ENCODE results near the gene CRADD. TPM values are rescaled to one million over a fixed set of nuclear protein-coding genes. Genes with fewer than 3 reads are reported as not detected.

Gene CRADD
- total RNA-seq, 4 donors from 2014 or later, result 51.0 to 86.3 (median 56.6) TPM

DNA sequence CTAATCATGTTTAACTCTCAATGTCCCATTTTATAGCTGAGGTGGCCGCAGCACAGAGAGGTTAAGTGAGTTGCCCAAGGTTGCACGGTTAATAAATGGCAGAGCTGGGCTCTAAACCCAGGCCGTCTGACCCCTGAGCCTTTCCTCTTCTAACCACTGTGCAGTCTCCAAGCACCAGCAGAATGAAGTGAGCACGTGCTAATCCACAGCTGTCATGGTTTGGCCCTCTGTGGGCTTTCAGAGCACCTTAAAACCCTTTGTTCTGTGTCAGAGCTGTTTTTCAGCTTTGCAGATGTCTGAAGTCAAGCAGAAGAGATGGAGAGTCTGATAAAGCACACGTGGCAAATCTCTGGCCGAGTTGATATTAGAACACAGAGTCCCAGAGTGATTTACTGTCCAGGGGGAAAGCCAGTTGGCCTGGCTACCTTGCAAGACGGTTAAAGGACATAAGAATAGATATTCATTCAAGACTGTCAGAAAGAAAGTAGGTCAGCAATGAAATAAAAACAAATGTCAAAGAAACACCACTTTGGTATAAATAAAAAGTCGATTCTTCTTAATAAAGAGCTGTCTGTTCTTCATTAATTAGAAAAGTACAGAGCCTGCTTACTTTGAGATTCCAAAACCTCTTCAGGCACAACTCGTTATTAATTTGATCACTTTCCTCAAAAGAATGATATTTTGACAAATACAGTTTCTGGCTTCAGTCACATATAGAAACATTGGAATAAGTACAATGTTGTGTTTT, 107.3 kb downstream of the CRADD start:
- H3K27me3 ChIP-seq, result no peaks in the 10 kb centered on the region
- H3K27ac ChIP-seq, result peak overlapping the region; percentile 70 to 85 (median 77)
- no peak for TF ChIP-seq POLR2A (IDR thresholded peaks at IDR 0.05)
- peak; percentile 43 to 90 for TF ChIP-seq EP300 (IDR thresholded peaks at IDR 0.05)
- no peak overlapping the region for H3K4me3 ChIP-seq
- H3K4me1 ChIP-seq, result peaks cover 0 to 67% (median 29%) of the 10 kb centered on the region in 4 donors
- H3K36me3 ChIP-seq, result no peaks in the 10 kb centered on the region
- DNase-seq (ENCODE audit: low spot score in 2 of 2), result peak; percentile 30 to 81
- 20 to 24% methylated on average over 9 of the region's 9 CpGs for WGBS, 2 donors
- no peaks in the 10 kb centered on the region for H3K9me3 ChIP-seq

DNA sequence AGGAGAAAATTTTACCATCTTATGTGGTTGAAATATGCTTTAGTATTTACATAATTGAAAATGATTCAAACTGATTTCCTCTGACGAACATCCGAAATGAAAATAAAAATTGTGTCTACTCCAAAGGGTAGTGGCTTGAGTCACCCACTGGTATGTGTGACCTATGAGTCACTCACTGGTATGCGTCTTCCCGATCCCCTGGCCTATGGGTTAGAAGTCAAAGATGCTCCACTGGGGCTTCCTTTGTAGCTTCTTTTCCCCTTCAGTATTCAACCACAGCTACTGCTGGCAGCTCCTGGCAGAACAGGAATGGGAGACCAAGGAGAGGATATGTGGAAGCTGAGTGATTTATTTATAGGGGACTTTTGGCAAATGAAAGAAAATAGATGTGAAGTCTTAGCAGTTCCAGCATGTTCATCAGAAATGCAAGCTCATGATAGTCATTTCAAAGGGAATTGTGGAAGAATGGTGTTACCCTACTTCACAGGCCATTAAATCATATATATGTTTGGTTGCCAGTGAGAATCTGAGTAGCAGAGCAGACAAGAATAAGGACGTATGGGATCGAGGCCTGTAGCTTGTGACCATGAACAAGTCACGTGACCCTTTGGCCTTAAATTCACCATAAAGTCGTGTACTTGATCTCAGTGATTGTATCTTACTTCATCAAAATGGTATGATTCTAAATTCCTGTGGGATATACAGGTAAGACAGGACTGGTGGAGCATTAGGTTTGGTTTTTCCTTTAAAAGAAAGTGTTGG, 108.3 kb downstream of the CRADD start:
- 28 to 31% methylated on average over 8 of the region's 8 CpGs for WGBS, 2 donors
- TF ChIP-seq, protein P1, sequence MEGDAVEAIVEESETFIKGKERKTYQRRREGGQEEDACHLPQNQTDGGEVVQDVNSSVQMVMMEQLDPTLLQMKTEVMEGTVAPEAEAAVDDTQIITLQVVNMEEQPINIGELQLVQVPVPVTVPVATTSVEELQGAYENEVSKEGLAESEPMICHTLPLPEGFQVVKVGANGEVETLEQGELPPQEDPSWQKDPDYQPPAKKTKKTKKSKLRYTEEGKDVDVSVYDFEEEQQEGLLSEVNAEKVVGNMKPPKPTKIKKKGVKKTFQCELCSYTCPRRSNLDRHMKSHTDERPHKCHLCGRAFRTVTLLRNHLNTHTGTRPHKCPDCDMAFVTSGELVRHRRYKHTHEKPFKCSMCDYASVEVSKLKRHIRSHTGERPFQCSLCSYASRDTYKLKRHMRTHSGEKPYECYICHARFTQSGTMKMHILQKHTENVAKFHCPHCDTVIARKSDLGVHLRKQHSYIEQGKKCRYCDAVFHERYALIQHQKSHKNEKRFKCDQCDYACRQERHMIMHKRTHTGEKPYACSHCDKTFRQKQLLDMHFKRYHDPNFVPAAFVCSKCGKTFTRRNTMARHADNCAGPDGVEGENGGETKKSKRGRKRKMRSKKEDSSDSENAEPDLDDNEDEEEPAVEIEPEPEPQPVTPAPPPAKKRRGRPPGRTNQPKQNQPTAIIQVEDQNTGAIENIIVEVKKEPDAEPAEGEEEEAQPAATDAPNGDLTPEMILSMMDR (IDR thresholded peaks at IDR 0.05), result no peak
- TF ChIP-seq EP300 (IDR thresholded peaks at IDR 0.05) (peak; percentile 54 to 96), POLR2A (IDR thresholded peaks at IDR 0.05) (no peak)
- Histone ChIP-seq H3K4me3 (no peak overlapping the region), H3K27ac (peak overlapping the region; percentile 70 to 85 (median 77)), H3K27me3 (no peaks in the 10 kb centered on the region), H3K9me3 (no peaks in the 10 kb centered on the region), H3K36me3 (no peaks in the 10 kb centered on the region), H3K4me1 (peaks cover 0 to 62% (median 30%) of the 10 kb centered on the region in 4 donors)
- peak in 1 of 2 donors; percentile 63 for DNase-seq (ENCODE audit: low spot score in 2 of 2)

DNA sequence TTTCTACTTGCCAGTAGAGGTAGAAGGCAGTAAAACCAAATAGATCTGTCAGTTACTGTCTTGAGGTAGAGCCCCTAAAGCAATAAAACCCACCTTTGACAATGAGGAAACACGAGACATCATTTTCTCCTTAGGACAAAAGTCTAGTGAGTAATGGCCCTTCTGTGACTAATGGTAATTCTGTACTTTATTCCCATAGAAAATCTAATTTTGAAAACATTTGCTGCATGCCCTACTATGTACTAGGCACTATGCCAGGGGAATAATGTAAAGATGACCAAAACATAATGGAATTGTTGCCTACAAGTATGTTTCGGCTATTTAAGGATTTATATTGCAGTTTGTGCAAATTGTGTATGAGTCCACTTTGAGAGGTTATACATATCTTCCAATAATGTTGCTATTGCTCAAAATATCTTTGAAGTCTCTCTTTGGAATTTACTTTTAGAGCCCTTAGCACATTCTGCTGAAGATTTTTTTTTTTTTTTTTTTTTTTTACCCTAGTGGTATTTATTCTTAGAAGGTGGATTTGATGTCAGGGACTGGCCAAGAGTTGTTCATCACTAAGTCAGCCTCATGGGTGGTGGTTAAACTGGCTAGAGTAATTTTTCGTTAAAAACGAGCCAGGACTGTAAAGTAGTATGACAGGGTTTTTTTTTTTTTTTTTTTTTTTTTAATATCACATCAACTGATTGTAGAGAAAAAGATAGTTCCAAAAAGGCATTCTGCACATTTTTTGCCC, 109.7 kb downstream of the CRADD start:
- 72 to 84% methylated on average over 4 of the region's 4 CpGs for WGBS, 2 donors

DNA sequence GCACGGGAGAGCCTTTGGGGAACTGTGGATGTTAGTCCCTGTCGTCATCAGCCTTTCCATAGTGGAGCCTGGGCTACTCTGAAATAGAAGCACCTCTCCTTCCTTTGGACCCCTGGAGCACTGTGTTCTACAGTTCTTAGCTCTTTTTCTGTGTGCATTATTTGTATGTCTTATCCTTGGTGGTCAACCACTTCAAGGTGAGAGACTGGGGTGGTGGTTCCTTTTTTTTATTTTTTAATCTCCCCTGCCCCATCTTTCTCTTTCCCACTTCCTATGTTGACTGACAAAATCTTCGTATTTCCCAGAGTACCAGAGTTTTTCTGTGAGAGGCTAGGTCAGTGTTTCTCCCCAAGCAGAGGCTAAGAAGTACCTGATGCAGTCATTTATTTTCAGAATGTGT, 111.7 kb downstream of the CRADD start:
- no peak for TF ChIP-seq POLR2A (IDR thresholded peaks at IDR 0.05)
- TF ChIP-seq, protein P1 (IDR thresholded peaks at IDR 0.05), result no peak
- TF ChIP-seq EP300 (IDR thresholded peaks at IDR 0.05), result no peak
- Histone ChIP-seq H3K9me3 (no peaks in the 10 kb centered on the region), H3K4me3 (no peak overlapping the region), H3K4me1 (peaks cover 0 to 53% (median 30%) of the 10 kb centered on the region in 4 donors), H3K27me3 (no peaks in the 10 kb centered on the region), H3K27ac (no peak overlapping the region), H3K36me3 (no peaks in the 10 kb centered on the region)
- DNase-seq (ENCODE audit: low spot score in 2 of 2), result no peak
- WGBS, 2 donors, result 94 to 95% methylated on average over 3 of the region's 3 CpGs

More for the DNA sequence above, 109.7 kb downstream of the CRADD start:
- Histone ChIP-seq H3K9me3 (no peaks in the 10 kb centered on the region), H3K4me3 (no peak overlapping the region), H3K36me3 (no peaks in the 10 kb centered on the region), H3K4me1 (peaks cover 0 to 62% (median 30%) of the 10 kb centered on the region in 4 donors), H3K27ac (peak overlapping the region in 3 of 4 donors; percentile 73 to 85 (median 81)), H3K27me3 (no peaks in the 10 kb centered on the region)
- no peak for TF ChIP-seq POLR2A (IDR thresholded peaks at IDR 0.05)
- TF ChIP-seq EP300 (IDR thresholded peaks at IDR 0.05), result no peak
- TF ChIP-seq, protein P1 (IDR thresholded peaks at IDR 0.05), result no peak
- DNase-seq (ENCODE audit: low spot score in 2 of 2), result no peak

DNA sequence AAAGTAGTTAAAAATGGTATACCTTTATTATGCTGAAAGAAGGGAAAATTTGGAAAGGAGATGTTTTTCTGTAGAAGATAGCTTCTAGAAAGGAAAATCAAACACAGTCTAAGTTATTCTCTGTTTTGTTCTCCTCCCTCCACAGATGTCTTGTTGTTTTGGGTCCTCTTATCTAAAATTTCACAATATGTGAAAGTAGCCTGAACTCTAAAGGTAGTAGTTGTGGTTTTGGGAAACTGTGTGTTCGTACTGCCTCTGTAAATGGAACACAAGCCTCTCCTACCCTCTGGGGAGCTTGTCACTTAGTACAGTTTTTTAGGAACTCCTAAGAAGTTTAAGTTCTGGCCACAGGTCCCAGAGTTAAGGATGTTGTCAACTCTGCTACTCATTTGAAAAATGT, 112.6 kb downstream of the CRADD start:
- 81 to 89% methylated on average over 1 of the region's 1 CpG for WGBS, 2 donors
- H3K4me1 ChIP-seq, result peaks cover 0 to 52% (median 23%) of the 10 kb centered on the region in 4 donors
- H3K4me3 ChIP-seq, result no peak overlapping the region
- no peaks in the 10 kb centered on the region for H3K9me3 ChIP-seq
- peak overlapping the region in 1 of 4 donors; percentile 32 for H3K27ac ChIP-seq
- H3K36me3 ChIP-seq, result no peaks in the 10 kb centered on the region
- no peaks in the 10 kb centered on the region for H3K27me3 ChIP-seq
- no peak for TF ChIP-seq POLR2A (IDR thresholded peaks at IDR 0.05)
- no peak for DNase-seq (ENCODE audit: low spot score in 2 of 2)
